IPS-NIHi11 (cell line): ENCODE results near the gene ZNRF4.
"Not testable (repeated sequence)": the region's sequence is repeated elsewhere in the genome, so short reads cannot be mapped to it uniquely, and the experiment has no call there.

Source experiments
- DNase-seq: peaks from one replicate; pipeline ENCODE4 v3.0.0; 2012; ENCODE audit warnings: mixed read lengths, low spot score

The ZNRF4 gene, protein sequence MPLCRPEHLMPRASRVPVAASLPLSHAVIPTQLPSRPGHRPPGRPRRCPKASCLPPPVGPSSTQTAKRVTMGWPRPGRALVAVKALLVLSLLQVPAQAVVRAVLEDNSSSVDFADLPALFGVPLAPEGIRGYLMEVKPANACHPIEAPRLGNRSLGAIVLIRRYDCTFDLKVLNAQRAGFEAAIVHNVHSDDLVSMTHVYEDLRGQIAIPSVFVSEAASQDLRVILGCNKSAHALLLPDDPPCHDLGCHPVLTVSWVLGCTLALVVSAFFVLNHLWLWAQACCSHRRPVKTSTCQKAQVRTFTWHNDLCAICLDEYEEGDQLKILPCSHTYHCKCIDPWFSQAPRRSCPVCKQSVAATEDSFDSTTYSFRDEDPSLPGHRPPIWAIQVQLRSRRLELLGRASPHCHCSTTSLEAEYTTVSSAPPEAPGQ

GRCh38 chr19:5455367-5456129, at the start of gene ZNRF4:
Gene ZNRF4 (plus strand): TSS chr19:5455417. CDS start chr19:5455492, 75 bp downstream.
- no peak for DNase-seq

- DNase-seq = not testable (repeated sequence)
Observed at GRCh38 chr19:5406198-5406597, 49.0 kb upstream of the ZNRF4 start.

GRCh38 chr19:5406816-5407215, 48.4 kb upstream of the ZNRF4 start:
- no peak for DNase-seq

DNA sequence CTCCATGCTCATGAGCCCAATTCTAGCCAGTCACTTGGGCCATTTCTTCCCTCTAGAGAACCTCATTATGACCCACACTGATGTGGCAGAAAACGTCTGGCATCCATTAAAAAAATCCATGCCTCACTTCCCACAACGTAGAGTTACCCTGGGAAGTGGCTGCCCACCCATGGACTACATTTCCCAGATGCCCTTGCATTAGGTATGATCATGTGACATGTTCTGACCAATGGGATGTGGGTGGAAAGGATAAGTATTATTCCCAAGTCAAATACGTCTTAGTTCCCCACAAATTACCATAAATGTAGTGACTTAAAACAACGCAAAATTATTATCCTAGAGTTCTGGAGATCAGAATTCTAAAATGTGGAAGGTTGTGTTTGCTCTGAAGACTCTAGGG, 47.9 kb upstream of the ZNRF4 start:
- peak; percentile 51 for DNase-seq

DNA sequence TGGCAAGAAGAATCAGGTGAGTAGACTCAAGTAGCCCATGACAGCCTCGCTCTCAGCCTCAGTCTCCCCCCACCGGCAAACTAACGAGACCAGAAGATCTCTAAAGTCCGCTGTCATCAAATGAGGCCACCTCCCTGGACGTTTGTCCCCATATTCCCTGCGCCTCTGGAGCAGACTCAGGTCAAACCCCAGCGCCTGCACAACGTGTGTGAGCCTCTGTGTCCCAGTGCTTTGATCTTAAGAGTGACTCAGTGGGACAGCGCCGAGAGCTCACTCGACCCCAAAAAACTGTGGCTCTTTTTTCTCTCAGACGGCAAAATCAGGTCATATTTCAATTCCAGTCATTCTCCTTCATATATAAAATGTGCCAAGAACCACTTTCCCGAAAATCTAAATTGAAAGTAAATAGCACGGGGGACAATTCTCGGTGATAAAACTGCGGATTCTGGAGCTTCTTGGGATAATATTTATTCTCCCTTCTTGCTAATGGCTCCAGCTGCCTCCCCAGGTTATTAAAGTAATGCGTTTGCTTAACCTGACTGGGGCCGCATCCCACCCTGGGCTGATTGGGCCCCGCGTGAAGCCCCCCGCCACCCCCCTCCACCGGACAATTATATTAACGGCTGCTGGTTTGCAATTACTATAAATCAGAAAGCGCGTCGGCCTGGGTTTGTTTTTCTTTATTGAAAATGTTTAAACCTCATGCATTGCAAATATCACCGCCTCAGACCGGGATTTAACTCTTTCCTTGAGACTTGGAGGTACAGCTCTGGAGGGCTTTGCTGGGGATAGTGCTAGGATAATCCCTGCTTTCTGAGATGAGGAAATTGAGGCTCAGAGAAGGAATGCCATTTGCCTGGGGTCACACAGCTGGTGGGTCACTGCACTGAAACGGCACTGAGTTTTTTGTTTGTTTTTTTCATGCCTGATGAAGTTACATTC, 37.5 kb upstream of the ZNRF4 start:
- DNase-seq = no peak

DNA sequence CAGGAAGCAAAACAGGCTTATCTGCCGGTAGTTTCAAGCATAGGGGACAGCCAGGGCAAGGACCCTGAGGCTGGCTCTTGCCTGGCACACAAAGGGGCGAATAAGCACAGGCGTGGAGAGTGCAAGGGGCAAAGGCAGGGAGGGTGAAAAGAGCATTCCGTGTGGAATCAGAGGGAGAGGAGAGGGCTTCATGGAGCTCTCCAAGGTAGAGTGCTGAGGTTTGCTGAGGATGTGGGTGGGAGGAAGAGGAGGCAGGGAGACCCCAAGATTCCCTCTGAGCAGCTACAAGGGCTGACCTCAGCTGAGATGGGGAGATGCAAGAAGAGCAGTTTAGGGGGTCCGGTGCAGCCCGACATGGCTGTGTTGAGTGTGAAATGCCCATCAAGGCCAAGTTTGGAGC, 36.5 kb upstream of the ZNRF4 start:
- no peak for DNase-seq

GRCh38 chr19:5420953-5421352, 34.3 kb upstream of the ZNRF4 start:
- DNase-seq = no peak

- no peak for DNase-seq
Observed at GRCh38 chr19:5423567-5424125, 31.6 kb upstream of the ZNRF4 start.

GRCh38 chr19:5424192-5424973, 30.8 kb upstream of the ZNRF4 start:
- no peak for DNase-seq

DNA sequence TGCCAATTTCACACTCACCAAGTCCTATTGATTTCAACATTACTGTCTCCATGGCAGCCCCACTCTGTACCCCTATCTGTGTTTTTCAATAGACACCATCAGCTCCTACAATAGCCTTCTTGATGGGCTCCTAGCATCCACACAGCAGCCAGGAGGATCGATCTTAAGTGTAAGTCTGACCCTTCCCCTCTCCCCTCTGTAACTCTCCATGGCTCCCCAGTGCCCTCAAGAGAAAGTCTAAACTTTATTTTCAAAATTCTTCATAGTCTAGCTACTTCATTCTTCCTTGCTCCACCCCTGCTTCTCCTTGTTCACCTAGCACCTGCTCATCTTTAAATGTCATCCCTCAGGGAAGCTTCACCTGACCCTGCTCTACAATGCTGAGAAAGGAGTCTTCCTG, 30.0 kb upstream of the ZNRF4 start:
- DNase-seq = no peak

- peak; percentile 68 for DNase-seq
Observed at GRCh38 chr19:5430237-5430636, 25.0 kb upstream of the ZNRF4 start.

- no peak for DNase-seq
Observed at GRCh38 chr19:5432687-5433086, 22.5 kb upstream of the ZNRF4 start.

- no peak for DNase-seq
Observed at GRCh38 chr19:5434351-5434917, 20.8 kb upstream of the ZNRF4 start.

DNA sequence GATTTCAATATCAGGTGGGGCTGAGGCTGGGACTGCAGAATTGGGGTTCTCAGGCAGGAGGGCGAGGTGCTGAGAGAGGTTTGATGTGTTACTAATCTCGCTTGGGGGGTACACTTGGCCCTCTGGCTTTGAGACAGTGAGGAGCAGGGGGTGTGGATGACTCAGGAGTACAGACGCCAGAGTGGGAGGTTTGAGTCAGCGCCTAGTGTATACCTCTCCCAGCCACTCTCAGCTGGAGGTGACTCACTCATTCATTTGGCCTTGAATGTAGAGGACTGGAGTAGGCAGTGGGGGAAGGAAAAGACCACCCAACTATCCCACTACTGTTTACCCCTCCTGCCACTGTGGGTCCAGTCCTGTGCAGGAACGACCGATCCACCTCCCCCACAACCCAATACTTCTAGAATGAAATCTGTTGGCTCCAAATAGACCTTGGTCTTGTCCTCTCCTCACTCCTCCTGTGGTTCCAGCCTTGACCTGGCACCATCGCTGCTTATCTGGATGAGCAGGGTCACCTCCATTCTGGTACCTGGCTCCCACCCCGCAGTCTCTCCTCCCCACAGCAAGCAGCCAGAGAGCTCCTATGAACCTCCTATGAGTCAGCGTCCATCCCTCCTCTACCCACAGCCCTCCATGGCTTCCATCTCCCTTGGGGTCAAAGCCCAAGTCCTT, 20.1 kb upstream of the ZNRF4 start:
- DNase-seq = no peak

GRCh38 chr19:5435642-5436017, 19.6 kb upstream of the ZNRF4 start:
- DNase-seq = no peak

DNA sequence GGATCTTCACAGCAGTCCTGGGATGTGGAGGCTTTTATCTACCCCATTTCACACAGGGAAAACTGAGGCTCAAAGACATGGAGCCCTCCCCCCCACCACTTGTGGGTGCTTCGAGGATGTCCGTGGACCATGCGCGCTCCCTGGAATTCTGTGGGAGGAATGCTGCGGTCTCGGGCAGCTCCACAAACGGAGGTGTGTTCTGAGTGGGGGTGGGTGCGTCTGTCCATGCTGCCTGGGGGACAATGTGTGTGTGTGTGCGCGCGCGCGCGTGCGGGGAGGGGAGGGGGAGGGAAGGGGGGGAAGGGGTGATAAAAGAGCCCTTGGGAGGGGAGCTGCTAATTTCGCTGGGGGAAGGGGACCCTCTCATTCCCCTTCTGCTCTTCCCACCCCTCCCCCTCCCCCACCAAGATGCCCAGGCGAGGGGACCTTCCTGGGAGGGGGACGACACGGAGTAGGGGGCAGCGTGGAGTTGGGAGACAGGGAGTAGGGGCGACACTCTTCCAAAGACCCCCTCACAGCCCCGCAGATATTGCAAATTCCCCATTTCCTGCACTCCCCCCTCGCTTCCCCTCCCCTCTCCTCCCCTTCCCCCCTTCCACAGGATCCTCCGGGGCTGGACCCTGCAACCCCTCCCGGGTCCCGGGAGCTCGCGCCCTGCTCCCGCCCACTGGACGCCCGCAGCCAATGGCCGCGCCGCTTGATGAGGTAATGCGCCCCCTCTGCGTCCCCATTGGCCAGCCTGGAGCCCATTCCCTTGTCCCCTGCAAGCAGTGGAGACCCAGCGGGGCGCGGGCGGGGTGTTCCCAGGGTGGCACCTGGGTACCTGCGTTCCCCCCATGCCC, 18.9 kb upstream of the ZNRF4 start:
- peak; percentile 100 for DNase-seq

- DNase-seq = no peak
Observed at GRCh38 chr19:5436948-5437306, 18.3 kb upstream of the ZNRF4 start.

DNA sequence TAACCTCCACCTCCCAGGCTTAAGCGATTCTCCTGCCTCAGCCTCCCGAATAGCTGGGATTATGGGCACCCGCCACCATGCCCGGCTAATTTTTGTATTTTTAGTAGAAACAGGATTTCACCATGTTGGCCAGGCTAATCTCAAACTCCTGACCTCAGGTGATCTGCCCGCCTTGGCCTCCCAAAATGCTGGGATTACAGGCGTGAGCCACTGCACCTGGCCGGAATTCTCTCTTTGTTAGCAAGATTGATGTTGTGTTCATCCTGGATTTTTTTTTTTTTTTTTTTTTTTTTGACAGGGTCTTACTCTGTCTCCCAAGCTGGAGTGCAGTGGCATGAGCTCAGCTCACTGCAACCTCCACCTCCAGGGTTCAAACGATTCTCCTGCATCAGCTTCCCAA, 16.5 kb upstream of the ZNRF4 start:
- DNase-seq = not testable (repeated sequence)

DNA sequence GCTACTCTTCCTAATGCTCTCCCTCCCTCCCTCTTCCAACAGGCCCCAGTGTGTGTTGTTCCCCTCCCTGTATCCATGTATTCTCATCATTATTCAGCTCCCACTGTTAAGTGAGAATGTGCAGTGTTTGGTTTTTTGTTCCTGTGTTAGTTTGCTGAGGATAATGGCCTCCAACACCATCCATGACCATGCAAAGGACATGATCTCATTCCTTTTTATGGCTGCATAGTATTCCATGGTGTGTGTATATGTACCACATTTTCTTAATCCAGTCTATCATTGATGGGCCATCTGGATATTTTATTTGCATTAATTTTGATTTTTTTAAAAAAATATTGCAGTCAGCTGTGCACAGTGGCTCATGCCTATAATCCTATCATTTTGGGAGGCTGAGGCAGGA, 15.8 kb upstream of the ZNRF4 start:
- DNase-seq = no peak
